ENCODE measurements around the gene LPGAT1. TPM values are rescaled to one million over a fixed set of nuclear protein-coding genes. Genes with fewer than 3 reads are reported as not detected.

LPGAT1 gene
- total and polyA plus RNA-seq, 3 donors from 2014 or later = 43.0 to 70.5 (median 44.1) TPM

GRCh38 chr1:211811126-211811525, 19.4 kb downstream of the LPGAT1 start:
- no peak overlapping the region for H3K4me3 ChIP-seq
- H3K9me3 ChIP-seq = no peaks in the 10 kb centered on the region
- WGBS, 2 donors = 71 to 72% methylated on average over 3 of the region's 3 CpGs
- H3K36me3 ChIP-seq (ENCODE audit: low read depth, missing control alignments) = no peaks in the 10 kb centered on the region
- no peaks in the 10 kb centered on the region for H3K4me1 ChIP-seq
- TF ChIP-seq CTCF (IDR thresholded peaks at IDR 0.05) = no peak
- no peak for TF ChIP-seq POLR2A (IDR thresholded peaks at IDR 0.05)
- no peaks in the 10 kb centered on the region for H3K27me3 ChIP-seq
- no peak overlapping the region for H3K27ac ChIP-seq
- intact Hi-C loops (cut with DNase I; ENCODE audit: low total_unique reads) = no loop called here
- no peak for DNase-seq

DNA sequence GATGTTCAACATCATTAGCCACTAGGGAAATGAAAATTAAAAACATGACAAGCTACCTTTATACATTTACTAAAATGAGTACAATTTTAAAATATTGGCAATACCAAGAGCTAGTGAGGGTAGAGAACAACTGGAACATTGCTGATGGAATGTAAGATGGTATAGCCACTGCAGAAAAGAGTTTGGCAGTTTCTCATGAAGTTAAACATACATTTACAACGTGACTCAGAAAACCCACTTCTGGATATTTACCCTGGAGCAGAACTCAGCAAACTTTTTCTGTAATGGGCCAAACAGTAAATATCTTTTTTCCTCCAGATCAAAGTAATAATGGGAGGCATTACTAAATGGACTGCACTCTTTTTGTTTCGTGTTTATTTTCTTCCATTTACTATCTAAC, 22.1 kb downstream of the LPGAT1 start:
- intact Hi-C loops (cut with DNase I; ENCODE audit: low total_unique reads) = no loop called here
- no peak overlapping the region for H3K4me3 ChIP-seq
- no peak for TF ChIP-seq CTCF (IDR thresholded peaks at IDR 0.05)
- no peak for TF ChIP-seq POLR2A (IDR thresholded peaks at IDR 0.05)
- no peaks in the 10 kb centered on the region for H3K36me3 ChIP-seq (ENCODE audit: low read depth, missing control alignments)
- no peak for DNase-seq
- H3K27ac ChIP-seq = no peak overlapping the region
- H3K4me1 ChIP-seq = no peaks in the 10 kb centered on the region
- H3K9me3 ChIP-seq = no peaks in the 10 kb centered on the region
- WGBS, 2 donors = 82 to 89% methylated on average over 2 of the region's 2 CpGs
- H3K27me3 ChIP-seq = no peaks in the 10 kb centered on the region

DNA sequence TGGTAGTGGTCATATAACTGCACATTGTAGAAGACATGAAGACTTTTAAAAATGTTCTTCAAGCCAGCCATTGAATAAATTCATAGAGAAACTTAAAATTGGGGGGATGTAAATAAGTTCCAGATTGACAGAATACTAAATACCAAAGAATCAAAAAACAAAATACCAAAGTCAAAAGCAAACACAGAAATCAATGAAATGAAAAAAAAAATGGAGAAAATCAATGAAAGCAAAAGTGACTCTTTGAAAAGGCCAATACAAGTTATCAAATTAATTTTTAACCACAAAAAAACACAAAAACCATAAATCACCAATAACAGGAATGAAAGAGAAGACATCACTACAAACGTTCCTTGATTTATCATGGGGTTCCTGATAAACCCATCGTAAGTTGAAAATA, 25.6 kb downstream of the LPGAT1 start:
- H3K4me1 ChIP-seq = no peaks in the 10 kb centered on the region

GRCh38 chr1:211800925-211801607, 29.5 kb downstream of the LPGAT1 start:
- Histone ChIP-seq H3K36me3 (ENCODE audit: low read depth, missing control alignments) (no peaks in the 10 kb centered on the region), H3K27me3 (no peaks in the 10 kb centered on the region), H3K4me1 (no peaks in the 10 kb centered on the region), H3K27ac (no peak overlapping the region), H3K4me3 (no peak overlapping the region), H3K9me3 (no peaks in the 10 kb centered on the region)
- WGBS, 2 donors = 94 to 96% methylated on average over 3 of the region's 3 CpGs
- intact Hi-C loops (cut with DNase I; ENCODE audit: low total_unique reads) = no loop called here
- no peak for DNase-seq
- TF ChIP-seq CTCF (IDR thresholded peaks at IDR 0.05) (no peak), POLR2A (IDR thresholded peaks at IDR 0.05) (no peak)

More for the DNA sequence above, 25.6 kb downstream of the LPGAT1 start:
- Histone ChIP-seq H3K36me3 (ENCODE audit: low read depth, missing control alignments) (no peaks in the 10 kb centered on the region), H3K27me3 (no peaks in the 10 kb centered on the region), H3K9me3 (no peaks in the 10 kb centered on the region), H3K4me3 (no peak overlapping the region), H3K27ac (no peak overlapping the region)
- intact Hi-C loops (cut with DNase I; ENCODE audit: low total_unique reads) = no loop called here
- WGBS, 2 donors = 74 to 82% methylated on average over 2 of the region's 2 CpGs
- TF ChIP-seq POLR2A (IDR thresholded peaks at IDR 0.05) (no peak), CTCF (IDR thresholded peaks at IDR 0.05) (no peak)
- DNase-seq = no peak

DNA sequence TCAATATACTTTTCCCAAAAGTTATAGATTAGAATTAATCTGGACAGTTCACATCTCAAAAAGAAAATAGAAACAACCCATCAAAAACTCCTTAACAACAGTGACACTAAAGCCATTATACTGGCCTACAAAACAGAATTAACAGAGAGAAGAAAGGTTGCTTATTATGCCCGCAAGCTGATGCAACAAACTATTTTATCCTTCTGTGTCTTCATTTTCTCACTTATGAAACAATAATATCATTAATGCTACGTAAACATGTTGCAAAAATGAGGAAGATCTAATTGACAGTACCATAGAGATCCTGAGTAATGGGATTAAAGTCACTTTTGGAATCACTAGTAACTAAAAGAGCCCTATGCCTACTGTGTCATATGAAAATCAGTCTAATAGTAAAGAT, 32.6 kb downstream of the LPGAT1 start:
- no peak for DNase-seq
- 68 to 73% methylated on average over 2 of the region's 2 CpGs for WGBS, 2 donors
- H3K36me3 ChIP-seq (ENCODE audit: low read depth, missing control alignments) = no peaks in the 10 kb centered on the region
- intact Hi-C loops (cut with DNase I; ENCODE audit: low total_unique reads) = no loop called here
- no peaks in the 10 kb centered on the region for H3K27me3 ChIP-seq
- no peaks in the 10 kb centered on the region for H3K4me1 ChIP-seq
- no peak for TF ChIP-seq CTCF (IDR thresholded peaks at IDR 0.05)
- no peak for TF ChIP-seq POLR2A (IDR thresholded peaks at IDR 0.05)
- H3K27ac ChIP-seq = no peak overlapping the region
- no peaks in the 10 kb centered on the region for H3K9me3 ChIP-seq
- H3K4me3 ChIP-seq = no peak overlapping the region
